ENCODE data around the gene HOXD13.

Gene HOXD13

DNA sequence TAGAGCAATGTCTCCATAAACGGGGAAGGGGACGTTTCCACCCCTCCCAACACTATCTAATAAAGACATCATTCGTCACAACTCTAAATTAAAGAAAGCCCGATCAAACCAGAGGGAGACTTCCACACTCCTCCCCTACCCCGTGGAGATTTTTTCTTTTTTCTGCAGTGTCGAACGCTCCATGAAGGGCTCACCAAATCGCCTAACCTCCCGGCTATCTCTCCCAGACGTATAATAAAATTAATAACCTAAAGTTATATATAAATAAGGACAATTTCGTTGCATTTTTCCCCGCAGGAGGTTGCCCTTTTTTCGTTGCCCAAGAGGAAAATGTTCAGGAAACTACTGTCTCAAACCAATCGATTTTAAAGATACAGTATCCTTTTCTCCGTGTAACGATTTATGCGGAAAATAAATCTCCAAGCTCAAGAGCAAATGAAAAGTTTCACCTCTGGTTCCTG, 11.1 kb upstream of the HOXD13 start:
- DNase-seq, result no peak

DNA sequence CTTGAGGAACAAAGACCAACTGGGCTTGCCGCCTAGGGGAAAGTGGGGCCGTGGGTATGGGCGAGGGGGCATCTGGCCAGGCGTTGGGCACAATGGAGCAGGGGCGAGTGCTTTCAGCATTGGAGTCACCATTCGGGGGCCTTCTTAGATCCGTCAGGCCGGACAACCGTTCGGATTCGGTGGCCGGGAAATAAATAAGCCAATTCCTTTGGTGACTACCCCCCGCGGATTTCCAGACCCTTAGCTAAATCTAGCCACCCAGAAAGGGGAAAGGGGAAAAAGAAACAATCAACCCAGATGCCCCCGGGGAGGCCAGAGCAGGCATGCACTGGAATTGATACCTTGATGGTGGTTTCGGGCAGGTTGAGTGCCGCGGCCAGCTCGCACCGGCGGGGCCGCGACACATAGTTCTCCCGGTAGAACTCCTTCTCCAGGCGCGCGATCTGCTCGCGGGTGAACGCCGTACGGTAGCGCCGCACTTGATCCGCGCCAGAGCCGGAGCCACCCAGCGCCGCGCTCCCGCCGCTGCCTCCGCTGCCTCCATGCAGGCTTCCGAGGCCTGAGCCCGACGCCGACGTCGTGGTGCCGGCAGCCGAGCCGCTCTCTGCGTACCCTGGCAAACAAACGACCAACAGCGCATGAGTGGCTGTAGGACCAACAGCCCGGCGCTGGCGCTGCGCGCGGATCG, 10.5 kb upstream of the HOXD13 start:
- no peak for DNase-seq

DNA sequence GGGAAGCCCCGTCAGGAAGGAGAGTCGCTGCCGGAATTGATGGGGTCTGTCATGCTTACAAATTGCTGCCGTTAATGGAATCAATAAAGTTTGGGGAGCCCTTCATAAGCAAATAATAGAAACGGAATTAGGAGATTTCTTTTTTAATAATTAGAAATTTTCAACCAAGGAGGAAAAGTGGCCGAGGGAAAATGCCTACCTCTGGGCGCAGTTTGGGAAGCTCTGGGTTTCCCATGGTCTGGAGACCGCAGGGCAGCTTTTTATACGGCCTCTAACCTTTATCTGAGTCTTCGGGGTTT, 10.0 kb upstream of the HOXD13 start:
- no peak for DNase-seq

DNA sequence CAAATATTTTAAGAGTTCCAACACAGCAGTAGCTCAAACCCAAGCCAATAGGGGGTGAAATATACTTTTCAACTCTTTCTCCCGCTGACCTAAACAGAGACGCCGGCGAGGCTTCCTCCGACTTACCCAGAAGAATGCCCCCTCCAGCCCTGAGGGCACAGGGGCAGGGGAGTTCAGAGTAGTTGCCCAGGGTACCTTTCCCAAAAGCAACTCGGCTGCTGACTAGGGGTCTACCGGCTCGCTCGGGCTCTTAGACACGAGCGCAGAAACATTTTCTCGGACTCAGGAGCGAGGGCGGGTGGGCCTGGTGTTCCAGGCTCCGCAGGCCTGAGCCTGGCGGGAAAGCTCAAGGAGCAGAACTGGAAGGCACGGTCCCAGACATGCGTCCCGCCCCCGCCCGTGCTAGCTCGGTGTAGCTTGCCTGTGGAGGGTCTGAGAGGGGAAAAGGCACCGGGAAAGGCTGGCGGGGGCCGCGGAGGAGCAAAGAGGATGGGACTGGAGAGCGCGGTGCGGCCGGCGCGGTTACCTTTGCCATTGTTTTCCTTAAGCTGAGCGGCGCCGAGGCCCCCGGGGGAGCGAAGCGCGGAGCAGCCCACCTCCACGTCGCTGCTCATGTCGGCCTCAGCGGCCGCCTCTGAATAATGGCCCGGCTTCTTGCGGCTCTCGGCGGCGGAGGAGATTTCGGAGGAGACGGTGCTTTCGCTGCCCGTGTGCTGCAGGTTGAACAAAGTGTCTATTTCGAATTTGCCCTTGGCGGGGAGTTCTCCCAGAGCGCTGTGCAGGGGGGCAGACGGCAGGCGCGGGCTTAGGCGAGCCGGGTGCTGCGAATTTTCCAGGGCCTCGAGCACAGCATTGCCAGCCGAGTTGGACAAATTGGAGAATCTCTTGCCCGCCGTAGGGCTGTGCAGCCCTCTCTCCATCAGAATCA, 9.4 kb upstream of the HOXD13 start:
- no peak for DNase-seq

DNA sequence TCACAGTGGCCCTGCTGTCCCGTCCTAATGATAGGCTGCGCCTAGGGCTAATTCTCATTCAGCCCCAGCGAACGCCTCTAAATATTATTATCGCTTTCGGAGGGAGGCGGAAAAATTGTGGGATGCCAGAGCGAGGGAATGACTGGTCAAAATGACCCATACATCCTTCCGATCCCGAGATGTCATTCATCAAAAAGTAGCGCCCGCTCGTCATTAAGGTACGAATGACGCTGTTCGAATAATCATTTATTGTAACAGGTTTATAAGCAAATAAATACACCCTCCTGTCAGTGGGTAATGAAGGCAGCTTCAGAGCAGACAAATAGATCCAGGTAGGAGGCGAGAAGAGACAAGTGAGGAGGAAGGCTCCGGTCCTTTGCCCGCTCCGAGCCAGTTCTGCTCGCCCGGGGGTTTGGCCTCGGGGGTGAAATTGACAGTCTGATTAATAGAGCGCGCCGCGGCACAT, 8.7 kb upstream of the HOXD13 start, which contains the start of gene EVX2:
Gene EVX2 (minus strand): TSS at position 167 of the 466 bp plus-strand sequence. CDS start 186 bp downstream, outside the sequence.
- no peak for DNase-seq

DNA sequence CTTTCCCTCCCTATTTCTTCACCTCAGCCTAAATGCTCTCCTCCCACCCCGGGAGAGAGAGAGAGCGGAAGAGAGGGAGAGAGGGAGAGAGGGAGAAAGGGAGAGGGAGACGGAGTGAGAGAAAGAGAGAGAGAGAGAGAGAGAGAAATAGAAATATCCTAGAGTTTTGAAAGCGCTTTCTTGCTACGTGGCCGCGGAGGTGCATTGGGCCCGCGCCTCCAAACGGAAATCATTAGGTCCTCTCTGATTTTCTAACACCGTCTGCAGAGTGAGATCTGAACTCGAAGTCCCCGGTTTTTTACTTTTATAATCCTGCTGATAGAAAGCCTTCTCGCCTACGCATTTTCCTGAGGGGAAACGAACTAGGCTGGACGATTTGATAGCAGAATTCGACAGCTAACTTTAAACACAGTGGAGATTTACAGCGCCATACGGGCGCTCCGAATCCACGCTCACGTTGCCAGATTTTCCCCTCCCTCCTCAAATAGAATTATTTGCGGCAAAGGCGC, 7.9 kb upstream of the HOXD13 start:
- DNase-seq, result no peak

DNA sequence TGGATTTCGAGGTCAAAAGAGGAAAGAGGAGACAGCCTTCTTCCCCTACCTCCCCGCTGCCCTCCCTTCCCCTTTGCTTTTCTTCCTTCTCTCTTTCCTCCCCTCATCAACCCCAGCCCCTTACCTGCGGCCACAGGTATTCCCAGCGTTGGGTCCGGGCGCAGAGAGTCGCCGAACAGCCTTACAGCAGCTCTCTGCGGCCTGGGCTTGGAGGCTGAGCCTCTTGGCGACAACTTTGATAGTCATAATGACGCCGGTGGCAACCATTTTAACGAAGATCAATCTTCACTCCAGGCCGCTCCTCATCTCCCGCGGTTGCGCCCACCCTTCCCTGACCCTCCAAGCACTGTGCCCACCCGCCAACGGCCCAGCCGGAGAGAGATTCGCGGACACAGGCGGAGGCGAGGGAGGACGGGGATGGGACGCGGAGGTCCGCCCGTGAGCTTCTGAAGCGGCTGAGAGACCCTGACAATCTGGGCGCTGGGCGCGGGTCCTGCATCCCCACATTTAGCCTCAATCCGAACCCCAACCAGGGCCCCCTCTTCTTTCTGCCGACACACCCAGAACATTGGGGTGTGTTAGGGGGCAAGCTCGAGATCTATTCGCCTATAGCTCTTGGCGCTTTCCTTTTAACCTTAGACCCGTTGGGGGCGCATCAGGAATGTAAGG, 7.3 kb upstream of the HOXD13 start:
- no peak for DNase-seq

DNA sequence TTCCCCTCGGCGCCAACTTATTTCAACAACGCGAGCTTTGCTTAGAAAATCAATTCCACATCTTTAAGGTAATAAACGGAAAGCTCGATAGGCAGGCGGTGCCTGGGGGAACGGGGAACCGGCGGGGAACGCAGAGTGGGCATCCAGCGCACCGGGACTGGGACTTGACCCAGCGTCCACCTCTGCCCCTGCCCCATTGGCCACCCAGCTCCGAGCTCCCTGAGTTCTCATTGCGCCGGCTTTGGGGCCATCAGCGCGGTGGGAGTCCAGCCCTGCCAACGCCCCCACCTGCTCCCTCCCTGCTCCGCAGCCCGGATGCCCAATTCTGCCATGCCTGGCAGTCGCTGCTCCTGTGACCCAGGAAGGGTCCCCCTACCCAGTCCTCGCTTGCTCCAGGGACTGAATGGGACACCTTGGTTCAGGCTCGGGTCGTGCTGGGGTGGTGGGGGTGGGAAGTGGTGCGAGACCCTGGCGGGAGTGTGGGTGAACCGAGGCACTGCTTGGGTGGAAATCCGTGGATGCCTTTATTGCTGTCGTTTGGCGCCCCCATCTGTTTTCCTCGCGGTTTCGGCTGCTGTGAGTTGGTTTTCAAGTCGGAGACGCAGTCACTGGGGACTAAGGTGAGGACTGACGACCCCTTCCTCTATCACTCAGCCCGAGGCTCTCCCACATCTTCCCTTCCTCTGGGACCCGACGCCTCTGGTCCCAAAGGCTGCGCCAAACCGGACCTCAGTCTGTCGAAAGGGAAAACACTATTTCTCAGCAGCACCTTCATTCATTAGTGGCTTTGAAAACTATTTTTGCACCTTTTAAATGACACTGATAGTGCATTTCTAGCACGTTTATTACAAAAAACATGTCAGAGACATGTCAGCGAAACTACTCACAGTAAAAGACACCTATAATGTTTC, 6.4 kb upstream of the HOXD13 start:
- no peak for DNase-seq

DNA sequence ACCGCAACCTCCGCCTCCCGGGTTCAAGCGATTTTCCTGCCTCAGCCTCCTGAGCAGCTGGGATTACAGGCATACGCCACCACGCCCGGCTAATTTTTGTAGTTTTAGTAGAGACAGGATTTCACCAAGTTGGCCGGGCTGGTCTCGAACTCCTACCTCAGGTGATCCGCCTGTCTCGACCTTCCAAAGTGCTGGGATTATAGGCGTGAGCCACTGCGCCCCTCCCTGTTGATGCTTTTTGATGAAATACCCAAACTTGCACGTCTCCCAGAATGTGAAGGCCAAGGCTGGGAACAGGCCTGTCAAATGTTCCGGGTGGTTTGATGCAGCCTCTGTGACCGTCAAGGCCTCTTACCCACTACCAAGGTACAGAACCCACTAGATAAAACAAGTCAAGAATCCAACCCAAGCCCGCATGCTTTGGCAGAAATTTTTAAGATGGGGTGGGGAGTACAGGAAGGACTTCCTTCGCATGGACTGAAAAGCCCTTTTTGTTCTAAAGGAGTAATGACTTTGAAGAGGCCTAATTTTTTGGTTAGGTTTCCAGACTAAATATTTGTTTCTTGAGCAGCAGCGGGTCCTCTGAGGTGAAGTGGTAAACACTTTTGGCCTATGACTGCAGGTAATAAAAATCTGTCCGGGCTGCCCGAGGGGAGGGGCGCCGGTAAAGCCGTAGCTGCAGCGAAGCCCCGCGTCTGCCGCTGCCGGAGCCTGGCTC, 5.0 kb upstream of the HOXD13 start:
- DNase-seq, result no peak

DNA sequence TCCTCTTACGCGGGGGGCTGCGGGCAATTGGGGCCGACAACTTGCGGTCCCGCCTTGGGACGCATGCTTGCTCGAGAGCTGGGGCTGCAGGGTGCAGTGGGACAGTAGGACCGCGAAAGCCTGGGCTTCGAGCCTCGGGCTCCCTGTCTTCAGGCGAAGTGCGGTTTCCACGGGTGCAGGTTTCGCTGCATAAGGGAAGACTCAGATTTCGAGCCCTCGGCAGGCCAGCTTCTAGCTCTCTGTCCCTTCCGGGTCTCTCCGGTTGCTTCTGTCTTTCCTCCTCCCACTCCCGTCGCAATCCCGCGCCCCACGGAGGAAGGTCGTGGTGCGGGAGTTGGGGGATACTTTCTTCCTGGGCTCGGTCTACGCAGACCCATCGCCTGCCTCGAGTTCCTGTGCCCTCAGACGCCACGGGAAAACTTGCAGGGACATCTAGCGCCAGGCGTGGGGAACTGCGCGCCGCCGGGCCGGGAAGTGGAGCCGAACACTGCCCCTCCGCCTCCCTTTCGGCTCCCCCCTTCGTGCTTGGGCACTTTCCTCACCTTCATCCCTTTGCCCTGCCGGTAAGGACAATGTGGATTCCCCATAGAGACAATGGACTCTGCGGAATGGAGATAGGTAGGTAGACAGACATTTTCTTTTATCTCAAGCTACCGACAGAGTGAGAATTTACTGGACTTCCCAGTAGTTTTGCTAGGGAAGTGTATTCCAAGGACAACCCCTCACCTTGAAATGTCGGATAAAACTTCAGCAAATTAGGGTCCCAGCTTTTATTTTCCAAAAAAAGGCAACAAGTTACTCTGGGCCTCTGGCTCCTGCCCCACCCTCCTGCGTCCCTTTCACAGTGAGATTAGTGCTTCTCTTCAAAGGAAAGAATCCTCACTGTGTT, 4.2 kb upstream of the HOXD13 start:
- no peak for DNase-seq

DNA sequence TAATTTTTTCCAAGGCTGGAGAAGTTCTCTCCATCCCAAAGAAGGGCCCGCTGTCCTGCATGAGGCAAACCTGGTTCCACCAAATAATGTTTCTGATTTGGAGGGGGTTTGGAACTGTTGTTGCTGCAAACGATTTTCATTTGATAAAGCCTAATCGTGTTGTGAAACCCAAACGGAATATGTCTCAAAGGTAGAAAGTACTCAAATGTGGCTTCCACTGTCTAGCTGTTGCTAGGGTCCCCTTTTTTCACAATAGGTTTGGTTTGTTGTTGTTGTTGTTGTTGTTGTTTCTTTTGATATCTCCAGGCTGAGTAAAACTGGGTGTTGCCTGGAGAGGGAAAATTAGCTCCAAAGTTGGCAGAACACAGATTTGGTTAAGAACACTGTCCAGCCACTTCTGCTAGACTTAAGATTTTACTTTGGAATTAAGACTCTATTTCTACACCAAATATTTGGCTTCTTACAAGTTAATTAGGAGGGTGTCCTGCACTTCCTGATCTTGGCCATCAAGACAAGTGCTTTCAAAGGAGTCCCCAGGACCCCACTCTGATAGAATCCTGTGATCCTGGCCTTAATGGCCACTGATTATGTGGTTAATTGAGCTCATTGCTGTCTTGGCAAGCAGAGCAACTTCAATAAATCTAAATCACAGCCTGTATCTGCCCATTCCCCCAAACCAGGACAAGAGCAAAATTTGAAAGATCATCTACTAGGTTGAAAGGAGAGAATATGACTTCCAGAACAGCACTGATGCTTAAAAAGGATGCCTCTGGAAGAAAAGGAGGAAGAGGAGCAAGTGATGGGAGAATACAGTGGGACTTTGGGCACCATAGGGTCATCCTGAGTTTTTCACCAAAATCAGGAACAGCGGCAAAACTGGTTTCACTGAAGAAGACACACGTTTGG, 3.3 kb upstream of the HOXD13 start:
- no peak for DNase-seq

DNA sequence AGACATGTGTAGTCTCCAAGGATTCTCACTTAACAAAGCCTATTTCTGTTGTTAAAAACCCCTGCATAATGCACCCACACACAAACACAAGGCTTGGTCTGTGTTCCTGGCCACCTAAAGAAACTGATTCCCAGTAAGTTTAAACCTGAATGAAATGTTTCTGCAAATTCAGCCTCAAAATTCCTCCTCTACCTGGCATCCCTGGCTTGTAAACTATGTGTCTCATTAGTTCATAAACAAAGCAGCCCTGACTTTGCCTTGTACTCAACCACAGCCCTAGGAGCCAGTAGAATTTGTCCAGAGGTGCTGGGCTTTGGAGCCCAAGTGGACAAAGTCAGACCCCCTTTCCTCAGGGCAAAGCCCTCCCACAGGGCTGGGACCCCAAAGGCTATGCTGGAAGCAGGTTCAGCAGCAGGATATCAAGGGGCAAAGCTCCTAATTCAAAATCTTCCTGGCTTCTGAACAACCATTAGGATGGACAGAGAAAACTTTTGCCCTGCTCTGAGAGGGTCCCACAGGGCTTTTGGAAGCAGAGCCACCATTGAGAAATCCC, 2.6 kb upstream of the HOXD13 start:
- DNase-seq, result no peak

DNA sequence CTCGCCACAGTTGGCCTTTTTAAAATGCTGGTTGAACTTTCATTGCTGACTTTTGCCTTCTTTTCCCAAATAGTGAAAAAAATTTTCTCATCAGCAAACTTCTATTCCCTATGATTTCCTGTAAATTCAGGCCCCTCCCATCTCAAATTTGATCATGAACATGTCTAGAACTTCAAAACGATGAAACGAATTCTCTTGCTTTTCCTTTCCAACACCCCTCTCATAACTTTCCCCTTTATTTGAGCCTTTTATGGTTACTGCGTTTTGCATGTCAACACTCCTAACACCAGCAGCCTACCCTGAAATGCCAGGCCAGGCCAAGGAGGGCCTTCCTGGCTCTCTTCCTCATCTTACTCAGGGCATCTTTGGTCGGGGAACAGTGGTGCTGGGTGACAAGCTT, 1.7 kb upstream of the HOXD13 start:
- no peak for DNase-seq

DNA sequence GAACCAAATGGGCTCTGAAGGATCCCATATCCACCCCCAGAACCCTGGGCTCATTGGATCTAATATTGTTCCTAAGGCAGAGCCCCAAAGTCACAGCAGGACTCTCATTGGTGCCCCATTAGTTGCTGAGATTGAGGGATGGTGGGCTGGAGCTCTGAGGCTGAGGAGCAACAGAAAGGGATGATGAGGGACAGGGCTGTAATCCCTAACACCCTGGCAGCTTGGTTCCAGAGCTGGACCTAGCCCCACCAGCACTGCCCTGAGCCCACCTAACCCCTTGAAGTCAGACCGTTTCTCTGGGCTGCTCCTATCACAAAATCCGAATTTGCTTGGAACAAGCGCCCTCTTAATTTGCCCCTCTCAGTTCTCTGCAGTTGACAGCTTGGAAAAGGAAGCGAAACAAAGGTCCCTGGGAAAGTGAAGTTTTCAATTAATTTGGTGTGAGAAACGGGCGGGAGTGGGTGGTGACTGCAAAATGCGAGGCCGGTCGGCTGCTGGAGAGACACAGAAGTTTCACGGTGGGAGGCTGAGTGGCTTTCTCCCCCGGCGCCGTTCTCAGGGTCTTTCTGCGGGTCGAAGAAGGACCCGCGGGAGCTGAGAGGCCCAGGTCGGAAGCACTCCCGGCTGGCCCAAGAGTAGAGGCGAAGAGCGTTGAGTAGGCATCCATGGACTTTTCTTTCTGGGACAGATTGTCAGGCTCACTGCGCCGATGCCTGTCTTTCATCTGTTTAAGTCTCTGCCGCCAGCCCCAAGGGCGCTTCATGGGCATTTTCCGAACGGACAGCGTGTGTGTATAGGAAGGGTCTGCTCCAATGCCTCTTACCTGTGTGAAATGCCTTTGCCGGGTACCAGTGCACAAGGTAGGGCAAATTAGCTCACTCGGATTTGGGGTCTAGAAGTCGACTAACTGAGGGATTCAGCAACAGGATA, 927 bp upstream of the HOXD13 start:
- DNase-seq, result no peak

DNA sequence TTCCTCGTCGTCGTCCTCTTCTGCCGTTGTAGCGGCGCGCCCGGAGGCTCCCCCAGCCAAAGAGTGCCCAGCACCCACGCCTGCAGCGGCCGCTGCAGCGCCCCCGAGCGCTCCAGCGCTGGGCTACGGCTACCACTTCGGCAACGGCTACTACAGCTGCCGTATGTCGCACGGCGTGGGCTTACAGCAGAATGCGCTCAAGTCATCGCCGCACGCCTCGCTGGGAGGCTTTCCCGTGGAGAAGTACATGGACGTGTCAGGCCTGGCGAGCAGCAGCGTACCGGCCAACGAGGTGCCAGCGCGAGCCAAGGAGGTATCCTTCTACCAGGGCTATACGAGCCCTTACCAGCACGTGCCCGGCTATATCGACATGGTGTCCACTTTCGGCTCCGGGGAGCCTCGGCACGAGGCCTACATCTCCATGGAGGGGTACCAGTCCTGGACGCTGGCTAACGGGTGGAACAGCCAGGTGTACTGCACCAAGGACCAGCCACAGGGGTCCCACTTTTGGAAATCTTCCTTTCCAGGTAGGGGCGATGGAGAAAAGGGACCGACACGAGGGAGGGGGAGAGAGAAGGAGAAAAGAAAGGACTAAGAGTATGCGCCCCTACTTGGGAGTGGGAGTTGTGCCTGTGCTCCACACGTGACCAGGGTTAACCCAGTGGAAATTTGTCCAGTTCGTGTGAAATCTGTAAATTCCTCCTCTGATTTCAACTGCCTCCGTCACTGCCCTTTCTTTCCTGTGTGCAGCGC, 800 bp downstream of the HOXD13 start:
- DNase-seq, result no peak

DNA sequence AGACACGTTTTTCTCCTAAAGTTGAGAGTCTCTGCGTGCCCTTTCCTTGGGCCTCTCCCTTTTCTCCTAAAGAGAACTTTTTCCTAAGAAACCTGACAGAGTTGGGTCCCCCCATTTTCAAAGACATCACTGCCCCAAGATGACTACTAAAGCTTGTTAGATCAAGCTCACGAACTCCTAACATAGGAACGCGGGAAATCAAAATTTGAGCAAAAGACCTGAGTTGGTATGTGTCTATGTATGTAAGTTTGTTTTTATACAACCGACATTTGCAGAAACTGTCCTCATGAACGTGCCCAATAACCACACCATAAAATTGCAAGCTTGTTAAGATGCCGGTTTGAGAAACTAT, 1.4 kb downstream of the HOXD13 start:
- no peak for DNase-seq

DNA sequence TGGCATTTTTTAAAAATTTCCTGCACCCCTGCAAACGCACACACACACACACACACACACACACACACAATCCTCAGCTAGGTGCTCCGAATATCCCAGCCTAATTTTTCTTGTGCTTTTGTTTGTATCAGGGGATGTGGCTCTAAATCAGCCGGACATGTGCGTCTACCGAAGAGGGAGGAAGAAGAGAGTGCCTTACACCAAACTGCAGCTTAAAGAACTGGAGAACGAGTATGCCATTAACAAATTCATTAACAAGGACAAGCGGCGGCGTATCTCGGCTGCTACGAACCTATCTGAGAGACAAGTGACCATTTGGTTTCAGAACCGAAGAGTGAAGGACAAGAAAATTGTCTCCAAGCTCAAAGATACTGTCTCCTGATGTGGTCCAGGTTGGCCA, 1.8 kb downstream of the HOXD13 start:
- no peak for DNase-seq
